GM12864 (cell line): ENCODE results near the gene PDE4B.
"Not testable (repeated sequence)": the region's sequence is repeated elsewhere in the genome, so short reads cannot be mapped to it uniquely, and the experiment has no call there.

ENCODE experiments used
- DNase-seq: peaks from one replicate; pipeline ENCODE4 v3.0.0-alpha.2; 2011; ENCODE audit warnings: low read depth
- H3K4me3 ChIP-seq: 2 replicates; pipeline ENCODE4 v1.5.1; 2011; ENCODE audit warnings: mild to moderate bottlenecking, low read depth, low read length, control low read depth
- CTCF ChIP-seq: IDR thresholded peaks from 2 replicates; pipeline ENCODE4 v1.5.1; 2011; ENCODE audit warnings: low read depth, mild to moderate bottlenecking, moderate library complexity, low read length, control low read depth, inconsistent platforms; ENCODE audit errors: missing control alignments

Gene PDE4B

GRCh38 chr1:66124670-66125069 lies 332.0 kb downstream of the PDE4B start:
- no peak overlapping the region for H3K4me3 ChIP-seq
- TF ChIP-seq CTCF = no peak
- no peak for DNase-seq

- DNase-seq = not testable (repeated sequence)
These were observed 335.9 kb downstream of the PDE4B start for GRCh38 chr1:66128641-66129040.

GRCh38 chr1:66132324-66132723 lies 339.6 kb downstream of the PDE4B start:
- no peak for DNase-seq
- no peak for TF ChIP-seq CTCF
- H3K4me3 ChIP-seq = no peak overlapping the region

More at GRCh38 chr1:66128641-66129040, 335.9 kb downstream of the PDE4B start:
- H3K4me3 ChIP-seq = not testable (repeated sequence)

GRCh38 chr1:66134004-66134403 lies 341.3 kb downstream of the PDE4B start:
- no peak for TF ChIP-seq CTCF
- no peak overlapping the region for H3K4me3 ChIP-seq
- DNase-seq = no peak

- TF ChIP-seq CTCF = no peak
- no peak overlapping the region for H3K4me3 ChIP-seq
- no peak for DNase-seq
These were observed 342.5 kb downstream of the PDE4B start for GRCh38 chr1:66135161-66135560.

- H3K4me3 ChIP-seq, DNase-seq: not testable (repeated sequence)
These were observed 343.7 kb downstream of the PDE4B start for GRCh38 chr1:66136423-66136822.

- no peak overlapping the region for H3K4me3 ChIP-seq
- no peak for DNase-seq
- no peak for TF ChIP-seq CTCF
These were observed 344.5 kb downstream of the PDE4B start for GRCh38 chr1:66137235-66137634.

- TF ChIP-seq CTCF = no peak
- H3K4me3 ChIP-seq = no peak overlapping the region
- DNase-seq = no peak
These were observed 345.9 kb downstream of the PDE4B start for GRCh38 chr1:66138613-66139012.
